EL (cell line): ENCODE measurements around the gene GALNS.

Experiments
- DNase-seq: peaks from one replicate; pipeline ENCODE4 v3.0.0-alpha.2; 2016

GALNS gene

DNA sequence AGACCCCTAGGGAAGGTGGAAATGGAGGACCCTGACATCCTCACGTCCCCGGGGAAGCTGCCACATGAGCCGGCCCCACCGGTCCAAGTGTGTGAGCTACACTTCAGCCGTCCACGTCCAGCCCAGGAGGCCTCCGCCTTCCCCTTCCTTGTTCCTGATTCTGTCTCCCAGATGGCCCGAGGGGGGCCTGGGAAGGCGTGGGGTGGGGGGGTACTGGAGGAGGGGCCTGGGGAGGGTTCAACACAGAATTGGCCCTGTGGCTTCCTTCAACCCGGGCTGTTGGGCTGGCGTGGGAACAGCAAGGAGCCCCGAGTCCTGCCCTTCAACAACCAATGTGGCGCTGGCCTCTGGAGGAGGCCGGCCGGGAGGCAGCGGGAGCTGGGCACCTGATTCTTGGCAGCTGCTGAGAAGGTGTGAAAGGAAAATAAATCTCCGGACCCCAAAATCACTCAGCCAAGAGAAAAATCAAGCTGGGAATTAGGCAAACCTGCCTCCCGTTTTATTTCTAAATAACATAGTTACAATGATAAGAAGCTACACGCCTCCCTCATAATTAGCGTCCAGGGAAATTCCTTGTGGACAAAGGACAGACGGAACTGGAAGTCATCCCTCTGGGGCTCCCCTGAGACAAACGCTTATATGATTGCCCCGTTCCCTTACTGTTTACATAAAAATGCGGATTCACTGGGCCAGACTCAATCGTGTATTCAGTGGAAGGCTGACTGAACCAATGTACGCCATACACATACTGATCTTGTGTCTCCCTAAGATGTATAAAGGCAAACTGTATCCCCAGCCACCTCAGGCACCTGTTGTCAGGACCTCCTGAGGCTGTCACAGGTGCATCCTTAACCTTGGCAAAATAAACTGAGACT lies 43.2 kb downstream of the GALNS start:
- no peak for DNase-seq

DNA sequence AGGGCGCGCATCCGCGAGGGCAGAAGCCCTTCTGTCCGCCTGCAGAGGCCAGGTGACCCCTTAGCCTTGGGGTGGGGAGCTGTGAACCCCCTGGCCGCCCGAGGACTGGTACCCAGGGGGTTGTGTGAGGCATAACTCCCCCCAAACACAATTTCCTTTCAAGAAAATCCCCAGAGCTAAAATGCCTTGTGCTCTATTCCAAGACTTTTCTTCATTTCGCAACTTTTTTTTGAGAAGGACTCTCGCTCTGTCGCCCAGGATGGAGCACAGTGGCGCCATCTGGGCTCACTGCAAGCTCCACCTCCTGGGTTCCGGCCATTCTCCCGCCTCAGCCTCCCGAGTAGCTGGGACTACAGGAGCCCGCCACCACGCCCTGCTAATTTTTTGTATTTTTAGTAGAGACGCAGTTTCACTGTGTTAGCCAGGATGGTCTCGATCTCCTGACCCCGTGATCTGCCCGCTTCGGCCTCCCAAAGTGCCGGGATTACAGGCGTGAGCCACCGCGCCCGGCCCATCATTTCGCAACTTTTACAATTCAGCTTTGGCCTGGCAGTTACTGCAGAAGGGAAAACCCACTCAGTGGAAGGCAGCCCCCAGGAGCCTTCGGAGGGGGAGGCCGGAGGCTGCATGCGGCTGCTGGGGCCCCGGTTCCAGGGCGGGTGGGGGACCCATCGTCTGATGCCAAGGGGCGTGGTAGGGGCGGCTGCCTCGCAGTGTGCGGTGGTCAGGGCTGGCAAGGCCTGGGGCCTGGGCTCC lies 44.1 kb downstream of the GALNS start:
- peak; percentile 63 for DNase-seq

DNA sequence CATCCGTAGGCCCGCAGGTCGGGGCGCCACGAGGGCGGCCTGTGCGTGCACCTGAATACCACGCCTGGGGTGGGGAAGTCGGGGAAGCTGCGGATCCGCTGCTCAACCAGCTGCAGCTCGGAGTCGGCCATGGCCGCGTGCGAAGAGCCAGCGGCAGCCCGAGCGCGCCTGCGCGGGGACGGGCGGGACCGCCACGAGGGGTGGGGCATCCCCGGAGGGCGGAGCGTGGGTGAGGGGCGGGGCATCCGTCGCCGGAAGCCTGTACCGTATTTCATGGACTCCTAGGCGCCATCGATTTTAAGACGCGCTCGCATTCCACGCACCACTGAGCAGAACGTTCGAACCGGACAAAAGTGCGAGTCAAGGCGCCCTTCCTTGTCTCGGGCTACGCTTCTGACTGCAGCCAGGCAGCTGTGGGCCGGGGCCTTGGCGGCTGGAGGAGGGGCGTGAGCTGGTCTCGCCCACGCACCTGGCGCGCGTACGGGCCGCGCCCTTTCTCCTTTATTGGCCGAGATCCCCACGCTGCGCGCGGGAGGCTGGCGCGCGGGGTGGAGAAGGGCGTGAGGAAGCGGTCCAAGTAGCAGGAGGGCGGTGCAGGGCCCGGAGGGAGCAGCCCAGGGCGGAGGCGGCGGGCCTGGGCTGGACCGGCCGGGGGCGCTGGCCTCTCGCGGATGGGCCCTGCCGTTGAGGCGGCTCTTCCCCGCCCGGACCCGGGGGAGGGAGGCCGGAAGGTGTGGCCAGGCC lies 44.8 kb downstream of the GALNS start, which contains the start of gene APRT:
TSS of gene APRT (minus strand) at position 160 of the 744 bp plus-strand sequence. CDS start at position 131, 29 bp downstream.
- peak; percentile 94 for DNase-seq

DNA sequence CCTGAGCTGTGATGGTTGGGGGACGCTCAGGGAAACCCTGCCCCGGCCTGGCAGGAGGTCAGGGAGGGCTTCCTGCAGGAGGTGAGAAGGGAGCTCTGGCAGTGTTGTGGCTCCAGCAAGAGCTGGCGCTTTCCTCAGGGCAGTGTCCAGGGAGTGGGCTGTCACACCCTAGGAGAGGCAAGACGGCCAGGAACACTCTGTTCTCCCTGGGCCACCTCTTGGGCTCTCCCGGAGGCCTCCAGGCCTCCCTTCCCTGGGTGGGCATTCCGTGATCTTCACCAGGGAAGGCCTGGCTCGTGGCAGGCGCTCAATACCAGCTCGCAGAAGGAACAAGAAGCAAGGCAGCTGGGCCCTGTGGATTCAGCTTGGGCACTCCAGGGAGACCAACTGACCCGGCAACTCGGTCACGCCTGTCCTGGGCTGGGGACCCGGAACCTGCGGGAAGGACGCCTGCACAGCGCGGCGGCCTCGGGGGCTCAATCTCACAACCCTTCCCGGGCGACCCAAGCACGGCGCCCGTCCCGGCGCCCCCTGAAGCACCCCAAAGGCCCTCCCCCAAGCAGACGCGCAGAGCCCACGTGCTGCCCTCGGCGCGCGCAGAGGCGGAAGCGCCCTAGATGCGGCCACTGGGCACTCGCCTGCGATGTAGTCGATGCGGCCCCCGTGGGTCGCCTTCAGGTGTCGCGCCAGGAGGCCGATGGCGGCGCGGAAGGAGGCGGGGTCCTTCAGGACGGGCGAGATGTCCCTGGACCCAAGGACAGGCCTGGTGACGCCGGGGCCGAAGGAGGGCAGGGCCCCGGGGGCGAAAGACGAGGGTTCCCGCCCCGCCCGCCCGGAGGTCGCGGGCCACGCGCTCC lies 45.6 kb downstream of the GALNS start:
- DNase-seq, result peak; percentile 80

DNA sequence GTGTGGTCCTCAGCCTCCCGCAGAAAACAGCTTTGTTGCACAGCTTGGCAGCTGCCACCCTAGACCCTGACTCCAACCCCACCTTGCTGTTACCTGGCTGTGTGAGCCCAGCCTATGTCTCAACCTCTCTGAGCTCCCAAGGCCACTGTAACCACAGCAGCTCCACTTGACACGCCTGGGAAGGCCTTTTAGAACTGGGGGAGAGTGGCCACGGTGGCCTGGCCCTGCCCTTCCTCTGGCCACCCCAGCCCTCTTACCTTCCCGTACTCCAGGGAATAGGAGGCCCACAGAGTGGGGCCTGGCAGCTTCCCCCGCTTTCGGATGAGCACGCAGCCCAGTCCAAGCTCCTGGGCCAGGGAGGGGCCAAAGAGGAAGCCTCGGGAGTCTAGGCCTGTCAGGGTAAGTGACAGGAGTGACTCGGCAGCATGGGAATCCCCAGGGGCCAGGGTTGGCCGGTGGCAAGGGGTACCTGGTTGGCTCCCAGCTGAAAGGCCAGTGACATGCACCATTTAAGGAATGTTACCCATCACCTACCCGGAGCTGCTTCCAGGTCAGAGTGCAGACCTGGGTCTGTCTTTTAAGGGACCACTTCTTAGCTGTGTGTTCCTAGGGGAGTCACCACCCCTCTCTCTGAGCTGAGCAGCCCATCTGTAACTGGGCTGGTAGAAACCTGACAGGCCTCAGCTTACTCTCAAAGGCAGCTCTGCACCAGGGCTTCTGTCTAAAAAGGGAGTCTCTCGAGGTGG lies 46.4 kb downstream of the GALNS start:
- peak; percentile 43 for DNase-seq

DNA sequence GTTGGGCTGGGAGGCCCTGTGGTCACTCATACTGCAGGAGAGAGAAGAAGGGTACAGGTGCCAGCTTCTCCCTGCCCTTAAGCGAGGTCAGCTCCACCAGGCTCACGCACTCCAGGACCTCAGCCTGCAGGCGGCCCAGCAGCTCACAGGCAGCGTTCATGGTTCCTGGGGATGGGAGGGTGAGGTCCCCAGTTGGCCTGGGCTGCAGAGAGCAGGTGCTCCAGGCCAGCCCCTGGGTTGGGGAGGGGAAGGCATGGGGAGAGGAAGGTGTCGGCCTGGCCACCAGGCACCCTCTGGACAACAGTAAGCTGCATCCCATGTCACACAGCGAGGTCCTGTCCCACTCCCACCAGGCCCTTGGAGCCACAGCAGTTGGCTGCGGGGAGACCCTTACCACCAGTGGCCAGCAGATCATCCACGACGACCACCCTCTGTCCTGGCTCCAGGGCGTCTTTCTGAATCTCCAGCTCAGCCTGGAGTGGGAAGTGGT lies 47.0 kb downstream of the GALNS start:
- DNase-seq, result no peak

DNA sequence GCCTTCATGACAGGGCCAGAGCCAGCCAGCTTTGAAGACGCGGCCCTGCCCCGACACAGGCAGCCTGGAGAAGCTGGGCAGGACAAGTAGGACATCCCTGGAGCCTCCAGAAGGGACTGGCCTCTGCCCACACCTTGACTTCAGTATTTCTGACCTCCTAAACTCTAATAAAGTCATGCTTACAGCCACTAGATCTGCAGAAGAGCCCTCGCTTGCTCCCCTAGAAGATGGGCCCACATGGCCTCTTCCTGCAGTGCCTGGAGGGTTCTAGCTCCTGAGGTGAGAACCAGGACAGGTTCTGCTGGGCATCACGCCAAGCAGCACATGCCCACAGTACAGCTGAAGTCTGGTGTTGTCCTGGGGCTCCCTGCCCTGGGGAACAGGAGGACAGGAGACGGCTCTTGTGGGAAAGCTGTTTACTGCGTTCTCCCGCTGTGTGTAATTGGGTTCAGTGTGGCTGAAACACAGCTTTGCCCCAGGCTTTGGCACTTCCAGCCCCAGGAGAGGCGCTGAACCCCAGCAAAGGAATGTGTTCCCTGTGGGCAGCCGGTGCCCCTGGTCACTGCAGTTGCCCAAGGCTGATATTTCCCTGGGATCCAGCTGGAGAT lies 47.6 kb downstream of the GALNS start:
- peak; percentile 54 for DNase-seq

DNA sequence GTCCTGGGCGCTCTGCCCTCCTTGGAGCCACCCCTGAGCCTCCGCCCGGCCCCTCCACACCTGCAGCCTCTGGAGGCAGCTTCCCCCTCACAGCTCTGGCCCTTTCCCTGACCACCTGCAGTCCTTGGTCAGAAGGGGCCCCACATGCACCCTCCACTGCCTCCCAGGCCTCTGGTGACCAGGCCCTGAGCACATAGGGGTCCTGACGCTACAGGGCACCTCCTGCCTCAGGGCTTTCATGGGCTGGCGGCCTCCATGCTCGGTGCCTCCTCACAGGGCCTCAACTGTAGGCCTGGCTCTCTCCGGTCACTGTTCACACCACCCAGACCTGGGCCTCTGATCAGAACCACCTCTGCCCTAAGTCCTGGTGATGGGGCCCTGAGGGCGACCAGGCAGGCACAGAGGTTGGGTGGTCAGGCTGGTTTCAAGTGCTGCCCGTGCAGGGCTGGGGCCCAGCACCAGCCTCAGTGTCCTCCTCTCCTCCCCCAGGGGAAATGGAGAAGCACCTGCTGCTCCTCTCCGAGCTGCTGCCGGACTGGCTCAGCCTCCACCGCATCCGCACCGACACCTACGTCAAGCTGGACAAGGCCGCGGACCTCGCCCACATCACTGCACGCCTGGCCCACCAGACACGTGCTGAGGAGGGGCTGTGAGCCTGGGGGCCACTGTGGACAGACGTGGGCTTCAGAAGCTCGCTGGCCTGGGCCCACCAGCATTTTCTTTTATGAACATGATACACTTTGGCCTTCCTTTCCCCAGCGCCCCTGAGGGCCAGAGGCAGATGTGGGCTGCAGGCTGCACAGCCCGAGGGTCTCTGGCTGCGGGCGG lies 48.9 kb downstream of the GALNS start:
- DNase-seq, result no peak

DNA sequence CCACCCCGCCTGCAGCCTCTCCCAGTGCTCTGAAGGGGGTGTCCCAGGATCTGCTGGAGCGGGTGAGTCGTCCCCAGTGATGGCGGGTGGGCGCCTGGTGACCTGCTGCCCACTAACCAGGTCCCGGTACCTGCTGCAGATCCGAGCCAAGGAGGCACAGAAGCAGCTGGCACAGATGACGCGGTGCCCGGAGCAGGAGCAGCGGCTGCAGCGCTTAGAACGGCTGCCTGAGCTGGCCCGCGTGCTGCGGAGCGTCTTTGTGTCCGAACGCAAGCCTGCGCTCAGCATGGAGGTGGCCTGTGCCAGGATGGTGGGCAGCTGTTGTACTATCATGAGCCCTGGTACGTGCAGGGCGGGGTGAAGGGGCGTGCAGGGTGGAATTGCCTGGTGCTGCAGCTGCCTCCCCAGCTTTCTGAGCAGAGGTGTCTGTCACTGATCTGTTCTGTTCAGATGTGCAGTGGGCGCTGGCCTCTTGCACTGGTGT lies 49.6 kb downstream of the GALNS start:
- no peak for DNase-seq

DNA sequence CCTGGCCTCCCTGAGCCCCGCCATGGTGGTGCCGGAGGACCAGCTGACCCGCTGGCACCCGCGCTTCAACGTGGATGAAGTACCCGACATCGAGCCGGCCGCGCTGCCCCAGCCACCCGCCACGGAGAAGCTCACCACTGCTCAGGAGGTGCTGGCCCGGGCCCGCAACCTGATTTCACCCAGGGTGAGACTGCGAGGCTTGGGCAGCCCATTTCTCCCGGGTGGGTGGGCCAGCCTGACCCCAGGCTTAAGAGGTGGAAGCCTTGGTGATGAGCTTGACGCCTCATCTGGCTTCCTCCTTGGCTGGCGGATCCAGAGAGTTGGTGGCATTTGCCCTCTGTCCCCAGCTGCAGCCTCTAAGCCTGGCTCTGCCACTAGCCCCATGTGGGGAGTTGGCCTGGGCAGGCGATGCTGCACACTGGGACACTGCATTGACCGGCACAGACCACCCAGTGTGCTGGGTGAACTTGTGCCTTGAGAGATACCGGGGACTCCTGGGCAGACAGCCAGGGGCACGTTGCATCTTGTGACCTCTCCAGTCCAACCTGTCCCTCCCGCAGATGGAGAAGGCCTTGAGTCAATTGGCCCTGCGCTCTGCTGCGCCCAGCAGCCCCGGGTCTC lies 50.1 kb downstream of the GALNS start:
- no peak for DNase-seq

DNA sequence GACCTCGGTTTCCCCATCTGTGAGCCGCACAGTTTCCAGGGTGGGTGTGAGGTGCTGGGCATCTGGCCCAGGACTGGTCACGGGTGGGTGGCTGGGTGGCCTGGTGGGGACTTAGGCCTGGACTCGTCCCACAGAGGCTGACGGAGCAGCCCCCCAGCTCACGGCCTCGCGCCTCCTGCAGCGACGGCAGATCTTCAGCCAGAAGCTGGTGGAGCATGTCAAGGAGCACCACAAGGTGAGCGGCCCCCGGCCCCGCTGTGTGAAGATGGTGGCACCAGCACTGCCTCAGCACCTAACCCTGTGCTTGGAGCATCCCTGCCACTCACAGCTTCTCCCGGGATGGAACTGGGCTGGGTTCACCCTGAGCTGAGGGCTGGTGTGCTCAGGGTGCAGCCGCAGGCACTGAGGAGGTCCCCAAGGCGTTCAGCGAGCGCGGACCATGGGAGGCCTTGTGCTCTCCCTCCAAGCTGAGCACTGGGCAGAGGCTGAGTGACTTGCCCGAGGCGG lies 50.8 kb downstream of the GALNS start:
- no peak for DNase-seq

DNA sequence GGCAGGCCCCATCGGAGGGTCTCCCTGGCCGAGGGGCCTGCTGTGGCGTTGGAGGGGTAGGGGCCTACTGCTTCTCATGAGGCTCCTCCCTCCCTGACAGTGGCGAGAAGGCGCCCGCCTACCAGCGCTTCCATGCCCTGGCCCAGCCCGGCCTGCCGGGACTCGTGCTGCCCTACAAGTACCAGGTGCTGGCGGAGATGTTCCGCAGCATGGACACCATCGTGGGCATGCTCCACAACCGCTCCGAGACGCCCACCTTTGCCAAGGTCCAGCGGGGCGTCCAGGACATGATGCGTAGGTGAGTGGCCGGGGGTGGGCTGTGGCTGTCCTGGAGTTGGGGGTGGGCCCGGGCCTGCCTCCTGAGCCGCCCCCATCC lies 51.4 kb downstream of the GALNS start:
- no peak for DNase-seq

DNA sequence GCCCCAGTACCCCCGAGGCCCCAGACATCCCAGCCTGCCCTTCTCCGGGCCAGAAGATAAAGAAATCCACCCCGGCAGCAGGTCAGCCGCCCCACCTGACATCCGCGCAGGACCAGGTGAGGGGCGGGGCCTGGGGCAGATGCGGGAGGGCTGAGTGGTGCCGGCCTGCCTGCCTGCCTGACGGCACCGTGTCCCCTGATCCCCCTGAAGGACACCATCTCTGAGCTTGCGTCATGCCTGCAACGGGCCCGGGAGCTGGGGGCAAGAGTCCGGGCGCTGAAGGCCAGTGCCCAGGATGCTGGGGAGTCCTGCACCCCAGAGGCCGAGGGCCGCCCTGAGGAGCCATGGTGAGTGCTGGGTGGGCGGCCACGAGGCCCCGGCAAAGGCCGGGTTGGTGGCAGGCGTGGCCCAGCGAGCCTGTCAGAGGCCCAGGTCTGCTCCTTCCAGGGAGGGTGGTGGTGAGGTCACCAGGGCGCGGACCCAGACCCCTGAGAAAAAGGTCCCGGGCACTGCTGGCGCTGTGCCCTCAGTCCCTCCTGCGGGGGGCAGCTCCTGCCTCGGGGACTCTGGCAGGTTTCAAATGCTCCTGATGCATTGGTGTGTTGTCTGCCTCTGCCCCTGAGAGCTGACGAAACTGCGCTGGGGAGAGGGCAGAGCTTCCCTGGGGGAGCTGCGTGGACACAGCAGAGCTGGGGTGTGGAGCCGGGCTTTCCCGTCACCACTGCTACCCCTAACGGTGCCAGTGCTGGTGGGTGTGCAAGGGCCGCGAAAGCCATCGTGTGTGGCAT lies 52.0 kb downstream of the GALNS start:
- no peak for DNase-seq

DNA sequence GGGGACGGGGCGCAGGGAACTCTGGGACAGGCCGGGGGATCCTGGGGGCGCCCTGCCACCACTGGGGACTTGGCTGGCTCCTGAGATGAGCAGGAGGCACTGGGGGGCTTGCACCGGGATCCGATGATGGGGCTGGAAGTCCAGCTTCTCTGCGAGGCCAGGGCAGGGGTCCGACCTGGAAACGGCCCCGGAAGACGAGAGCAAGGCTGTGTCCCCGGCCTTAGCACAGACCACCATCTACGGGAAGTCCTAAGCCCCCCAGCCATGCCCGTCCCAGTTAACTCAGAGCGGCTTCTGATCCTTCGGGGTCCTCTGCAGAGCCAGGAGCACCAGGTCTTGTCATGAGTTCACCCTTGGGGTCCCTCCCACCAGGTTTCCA lies 52.6 kb downstream of the GALNS start:
- DNase-seq, result no peak

DNA sequence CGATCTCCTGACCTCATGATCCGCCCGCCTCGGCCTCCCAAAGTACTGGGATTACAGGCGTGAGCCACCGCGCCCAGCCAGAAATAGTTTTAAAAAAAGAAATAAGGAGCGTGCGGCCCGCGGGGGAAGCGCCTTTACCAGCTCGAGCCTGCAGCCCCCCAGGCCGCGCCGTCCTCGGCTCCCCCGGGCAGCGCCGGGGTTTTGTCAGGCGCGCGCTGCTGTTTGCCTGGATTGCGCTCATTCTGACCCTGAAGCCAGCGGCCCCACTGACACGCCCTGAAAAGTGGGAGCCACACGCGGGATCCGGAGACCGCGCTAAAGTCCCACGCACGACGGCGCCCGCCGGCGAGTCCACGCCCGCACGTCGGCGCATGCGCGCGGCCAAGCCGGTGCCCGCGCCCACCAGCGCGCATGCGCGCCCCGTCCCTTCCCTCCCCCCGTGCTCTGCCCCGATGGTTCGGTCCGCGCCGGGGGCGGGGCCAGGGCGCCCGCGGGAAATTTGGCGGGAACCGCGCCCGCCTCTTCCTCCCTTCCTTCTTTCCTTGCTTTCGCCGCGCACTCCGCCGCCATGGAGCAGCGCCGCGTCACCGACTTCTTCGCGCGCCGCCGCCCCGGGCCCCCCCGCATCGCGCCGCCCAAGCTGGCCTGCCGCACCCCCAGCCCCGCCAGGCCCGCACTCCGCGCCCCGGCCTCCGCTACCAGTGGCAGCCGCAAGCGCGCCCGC lies 53.3 kb downstream of the GALNS start, which contains the start of gene CDT1:
TSS of gene CDT1 (plus strand) at position 526 of the 724 bp plus-strand sequence. CDS start at position 569, 43 bp downstream.
- peak; percentile 78 for DNase-seq

DNA sequence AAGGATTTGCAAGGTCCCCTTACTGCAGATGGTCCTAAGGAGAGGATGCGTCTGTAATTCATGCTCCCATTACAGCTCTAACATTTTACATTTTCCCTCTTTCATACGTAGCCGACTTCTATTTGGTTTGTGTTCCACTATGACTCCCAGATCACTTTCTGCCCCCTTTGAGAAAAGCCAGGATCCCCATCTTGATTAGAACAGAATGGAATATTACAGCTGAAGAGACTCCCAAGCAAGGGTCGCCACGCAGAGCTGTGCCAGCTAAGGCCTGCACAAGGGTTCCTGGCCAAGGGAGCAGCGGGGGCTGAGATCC lies 56.5 kb downstream of the GALNS start:
- DNase-seq, result no peak

DNA sequence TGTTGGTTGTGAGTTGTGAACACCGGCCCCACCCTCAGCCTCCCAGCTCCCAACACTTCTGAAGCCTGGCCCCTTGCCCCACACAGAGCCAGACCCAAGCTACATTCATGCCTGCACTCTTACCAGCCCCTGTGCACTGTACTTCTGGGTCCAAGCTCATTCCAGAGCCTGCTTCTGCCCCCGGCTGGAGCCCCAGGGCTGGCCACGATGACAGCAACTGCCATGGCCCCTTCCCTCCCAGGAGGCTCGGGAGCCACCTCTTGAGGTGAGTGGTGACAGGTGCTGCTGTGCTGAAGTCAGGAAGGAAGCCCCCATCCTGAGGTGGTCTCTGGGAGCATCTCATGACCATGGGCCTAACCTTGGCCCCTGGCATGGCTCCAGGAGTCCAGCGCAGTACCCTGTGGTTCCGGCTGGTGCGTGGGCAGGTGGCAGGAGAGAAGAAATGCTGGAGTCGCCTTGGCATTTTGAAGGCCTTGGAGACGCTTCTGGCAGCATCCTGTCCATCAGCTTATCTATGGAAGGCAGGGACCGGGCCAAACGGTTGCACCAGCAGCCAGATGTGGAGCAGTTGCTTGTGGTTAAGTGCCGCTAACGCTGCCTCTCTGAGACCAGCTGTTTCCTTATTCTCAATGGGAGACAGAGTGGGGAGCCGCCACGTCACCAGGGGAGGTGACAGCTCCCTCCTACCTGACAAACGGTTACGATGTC lies 57.0 kb downstream of the GALNS start:
- DNase-seq, result no peak
